HepG2 (cell line): Measurements from ENCODE around the gene TP53AIP1. TPM values are rescaled to one million over a fixed set of nuclear protein-coding genes. Genes with fewer than 3 reads are reported as not detected.

Source experiments
- SPEN ChIP-seq: sonication (generic); formaldehyde crosslinking; IDR thresholded peaks from 2 replicates; pipeline ENCODE4 v1.5.1; 2020; ENCODE audit warnings: low read depth, mild to moderate bottlenecking, missing genetic modification reagents
- ZNF10 ChIP-seq: sonication (generic); formaldehyde crosslinking; IDR thresholded peaks from 2 replicates; pipeline ENCODE4 v1.4.0; 2020; ENCODE audit warnings: mild to moderate bottlenecking, low read depth, missing genetic modification reagents, borderline replicate concordance
- ZNF24 ChIP-seq: fragments of 450-650 bp; IDR thresholded peaks from 2 replicates; pipeline ENCODE4 v1.6.1; 2017; ENCODE audit warnings: antibody characterized with exemption, mild to moderate bottlenecking
- polyA plus RNA-seq, 8 experiments: library from polyadenylated mRNA; depleted of rRNA in 3 of 8; stranded (reverse) in 7 of 8; unstranded in 1 of 8; fragments of >200 nt; fragmentation: Illumina TruSeq in 4 of 8; extraction: Trizol in 4 of 8; gene quantifications; 2 replicates each; pipeline versions ENCODE4 v1.2.1 to v1.2.3, GENCODE V29; 2011 to 2016; ENCODE audit warnings: low read depth in 4 of 8, missing spikeins in 1 of 8, mixed read lengths in 1 of 8; ENCODE audit not compliant: insufficient read depth in 1 of 8
- total RNA-seq, 5 experiments: library from RNA; depleted of rRNA; stranded (reverse); fragments of >200 nt; fragmentation: Illumina TruSeq; extraction: Trizol; gene quantifications; 2 replicates each; pipeline ENCODE4 v1.2.3, GENCODE V29; 2016; ENCODE audit warnings: low read depth in 1 of 5
- TF ChIP-seq, protein P1 (sequence below): sonication (generic); formaldehyde crosslinking; IDR thresholded peaks from 2 replicates; pipeline ENCODE4 v1.4.0; 2020; ENCODE audit warnings: mild to moderate bottlenecking, missing genetic modification reagents
- TF ChIP-seq, protein P2 (sequence below): IDR thresholded peaks from 2 replicates; pipeline ENCODE4 v1.6.1; 2016; ENCODE audit warnings: missing biosample characterization, missing genetic modification reagents, low read depth
- TF ChIP-seq, protein P3 (sequence below): sonication (generic); formaldehyde crosslinking; IDR thresholded peaks from 2 replicates; pipeline ENCODE4 v1.9.0; 2021; ENCODE audit warnings: missing genetic modification reagents, mild to moderate bottlenecking, borderline replicate concordance

The TP53AIP1 gene
- total and polyA plus RNA-seq, 2 of the 13 experiments (the other 11 are each of a cell fraction or from before 2014, with no cell fraction given), result 0.11 TPM; not detected in 1

DNA sequence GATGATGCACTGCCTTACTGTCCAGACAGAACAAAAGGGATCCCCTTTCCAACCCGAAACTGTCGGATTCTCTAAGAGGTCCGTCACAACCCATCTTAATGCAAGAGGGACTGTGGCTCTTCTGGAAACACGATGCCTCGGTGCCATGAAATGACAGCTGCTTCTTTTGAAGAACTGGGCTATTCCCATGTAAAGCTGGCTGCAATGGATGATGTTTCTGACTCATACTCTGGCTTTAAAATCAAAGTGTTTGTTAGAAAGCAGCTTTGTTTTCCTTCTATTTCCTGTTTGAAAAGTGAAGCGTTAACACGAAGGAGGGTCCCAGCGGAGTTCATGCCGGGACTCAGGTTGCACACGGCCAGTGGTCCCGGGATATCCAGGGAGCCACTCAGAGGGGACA, 3.1 kb downstream of the TP53AIP1 start (continued):
- TF ChIP-seq, protein P1, sequence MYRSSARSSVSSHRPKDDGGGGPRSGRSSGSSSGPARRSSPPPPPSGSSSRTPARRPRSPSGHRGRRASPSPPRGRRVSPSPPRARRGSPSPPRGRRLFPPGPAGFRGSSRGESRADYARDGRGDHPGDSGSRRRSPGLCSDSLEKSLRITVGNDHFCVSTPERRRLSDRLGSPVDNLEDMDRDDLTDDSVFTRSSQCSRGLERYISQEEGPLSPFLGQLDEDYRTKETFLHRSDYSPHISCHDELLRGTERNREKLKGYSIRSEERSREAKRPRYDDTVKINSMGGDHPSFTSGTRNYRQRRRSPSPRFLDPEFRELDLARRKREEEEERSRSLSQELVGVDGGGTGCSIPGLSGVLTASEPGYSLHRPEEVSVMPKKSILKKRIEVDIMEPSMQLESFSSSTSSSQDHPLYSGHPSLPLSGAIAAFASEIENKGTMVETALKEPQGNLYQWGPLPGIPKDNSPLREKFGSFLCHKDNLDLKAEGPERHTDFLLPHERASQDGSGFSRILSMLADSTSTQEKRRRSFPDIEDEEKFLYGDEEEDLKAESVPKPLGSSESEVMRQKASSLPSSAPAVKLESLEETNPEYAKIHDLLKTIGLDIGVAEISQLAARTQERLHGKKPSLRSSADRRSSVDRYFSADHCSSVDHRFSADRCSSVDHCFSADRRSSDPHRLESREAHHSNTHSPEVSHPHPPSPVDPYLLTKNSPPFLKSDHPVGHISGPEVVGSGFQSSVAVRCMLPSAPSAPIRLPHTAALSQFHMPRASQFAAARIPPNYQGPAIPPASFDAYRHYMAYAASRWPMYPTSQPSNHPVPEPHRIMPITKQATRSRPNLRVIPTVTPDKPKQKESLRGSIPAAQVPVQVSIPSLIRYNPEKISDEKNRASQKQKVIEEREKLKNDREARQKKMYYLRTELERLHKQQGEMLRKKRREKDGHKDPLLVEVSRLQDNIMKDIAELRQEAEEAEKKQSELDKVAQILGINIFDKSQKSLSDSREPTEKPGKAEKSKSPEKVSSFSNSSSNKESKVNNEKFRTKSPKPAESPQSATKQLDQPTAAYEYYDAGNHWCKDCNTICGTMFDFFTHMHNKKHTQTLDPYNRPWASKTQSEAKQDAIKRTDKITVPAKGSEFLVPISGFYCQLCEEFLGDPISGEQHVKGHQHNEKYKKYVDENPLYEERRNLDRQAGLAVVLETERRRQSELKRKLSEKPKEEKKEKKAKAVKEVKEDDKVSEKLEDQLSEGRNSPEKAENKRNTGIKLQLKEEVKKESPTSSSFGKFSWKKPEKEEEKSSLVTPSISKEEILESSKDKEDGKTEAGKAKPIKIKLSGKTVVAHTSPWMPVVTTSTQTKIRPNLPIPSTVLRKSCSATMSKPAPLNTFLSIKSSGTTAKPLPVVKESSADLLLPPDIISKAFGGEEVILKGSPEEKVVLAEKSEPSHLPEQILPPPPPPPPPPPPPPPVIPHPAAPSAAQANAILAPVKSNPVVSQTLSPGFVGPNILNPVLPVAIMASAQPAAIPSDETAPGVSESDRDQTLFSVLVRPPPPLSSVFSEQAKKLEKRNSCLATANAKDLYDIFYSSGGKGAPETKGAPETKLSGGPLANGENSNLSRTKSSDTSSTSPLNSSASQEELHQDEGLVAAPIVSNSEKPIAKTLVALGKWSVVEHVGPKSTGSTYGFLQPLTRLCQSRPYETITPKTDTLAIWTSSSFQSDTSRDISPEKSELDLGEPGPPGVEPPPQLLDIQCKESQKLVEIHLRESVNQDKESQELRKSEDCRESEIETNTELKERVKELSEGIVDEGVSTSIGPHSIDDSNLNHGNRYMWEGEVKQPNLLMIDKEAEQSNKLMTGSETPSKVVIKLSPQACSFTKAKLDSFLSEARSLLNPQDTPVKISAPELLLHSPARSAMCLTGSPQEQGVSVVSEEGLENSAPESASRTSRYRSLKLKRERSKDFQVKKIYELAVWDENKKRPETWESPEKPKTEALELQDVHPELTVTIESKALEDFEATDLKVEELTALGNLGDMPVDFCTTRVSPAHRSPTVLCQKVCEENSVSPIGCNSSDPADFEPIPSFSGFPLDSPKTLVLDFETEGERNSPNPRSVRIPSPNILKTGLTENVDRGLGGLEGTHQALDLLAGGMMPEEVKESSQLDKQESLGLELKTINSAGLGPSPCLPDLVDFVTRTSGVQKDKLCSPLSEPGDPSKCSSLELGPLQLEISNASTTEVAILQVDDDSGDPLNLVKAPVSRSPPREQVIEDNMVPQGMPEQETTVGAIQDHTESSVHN (CRISPR knock-in tag), result no peak
- TF ChIP-seq, protein P2, sequence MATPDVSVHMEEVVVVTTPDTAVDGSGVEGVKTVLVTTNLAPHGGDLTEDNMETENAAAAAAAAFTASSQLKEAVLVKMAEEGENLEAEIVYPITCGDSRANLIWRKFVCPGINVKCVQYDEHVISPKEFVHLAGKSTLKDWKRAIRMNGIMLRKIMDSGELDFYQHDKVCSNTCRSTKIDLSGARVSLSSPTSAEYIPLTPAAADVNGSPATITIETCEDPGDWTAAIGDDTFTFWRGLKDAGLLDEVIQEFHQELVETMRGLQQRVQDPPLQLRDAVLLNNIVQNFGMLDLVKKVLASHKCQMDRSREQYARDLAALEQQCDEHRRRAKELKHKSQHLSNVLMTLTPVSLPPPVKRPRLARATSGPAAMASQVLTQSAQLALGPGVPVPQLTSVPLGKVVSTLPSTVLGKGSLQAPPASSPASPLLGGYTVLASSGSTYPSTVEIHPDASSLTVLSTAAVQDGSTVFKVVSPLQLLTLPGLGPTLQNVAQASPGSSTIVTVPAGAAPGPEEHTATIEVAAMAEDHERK (CRISPR knock-in tag), result no peak
- TF ChIP-seq SPEN (CRISPR knock-in tag), result no peak
- TF ChIP-seq ZNF24, result no peak
- TF ChIP-seq, protein P3, sequence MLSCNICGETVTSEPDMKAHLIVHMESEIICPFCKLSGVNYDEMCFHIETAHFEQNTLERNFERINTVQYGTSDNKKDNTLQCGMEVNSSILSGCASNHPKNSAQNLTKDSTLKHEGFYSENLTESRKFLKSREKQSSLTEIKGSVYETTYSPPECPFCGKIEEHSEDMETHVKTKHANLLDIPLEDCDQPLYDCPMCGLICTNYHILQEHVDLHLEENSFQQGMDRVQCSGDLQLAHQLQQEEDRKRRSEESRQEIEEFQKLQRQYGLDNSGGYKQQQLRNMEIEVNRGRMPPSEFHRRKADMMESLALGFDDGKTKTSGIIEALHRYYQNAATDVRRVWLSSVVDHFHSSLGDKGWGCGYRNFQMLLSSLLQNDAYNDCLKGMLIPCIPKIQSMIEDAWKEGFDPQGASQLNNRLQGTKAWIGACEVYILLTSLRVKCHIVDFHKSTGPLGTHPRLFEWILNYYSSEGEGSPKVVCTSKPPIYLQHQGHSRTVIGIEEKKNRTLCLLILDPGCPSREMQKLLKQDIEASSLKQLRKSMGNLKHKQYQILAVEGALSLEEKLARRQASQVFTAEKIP (CRISPR knock-in tag), result no peak
- no peak for TF ChIP-seq ZNF10 (CRISPR knock-in tag)
